ENCODE data around the gene TRIML2. TPM values are rescaled to one million over a fixed set of nuclear protein-coding genes. Genes with fewer than 3 reads are reported as not detected.

TRIML2 gene
- total RNA-seq, 6 experiments from 2014 or later: not detected

- DNase-seq (no peak), ATAC-seq (no peak)
- H3K36me3 ChIP-seq: no peaks in the 10 kb centered on the region
- intact Hi-C loops (cut with DNase I): no loop called here
- no peaks in the 10 kb centered on the region for H3K4me1 ChIP-seq
- H3K4me3 ChIP-seq: no peak overlapping the region
- H3K27ac ChIP-seq: no peak overlapping the region
- H3K27me3 ChIP-seq: no peaks in the 10 kb centered on the region
- WGBS (ENCODE audit: insufficient coverage, low coverage, low lambda C conversion rate, missing lambda C conversion rate): 74% methylated on average over 2 of the region's 6 CpGs
- TF ChIP-seq POLR2A (IDR thresholded peaks at IDR 0.05): no peak
- no peak for TF ChIP-seq CTCF (IDR thresholded peaks at IDR 0.05)
- H3K9me3 ChIP-seq: no peaks in the 10 kb centered on the region
These were observed 2.6 kb upstream of the TRIML2 start for GRCh38 chr4:188111955-188112354.

- TF ChIP-seq CTCF (IDR thresholded peaks at IDR 0.05) (no peak), POLR2A (IDR thresholded peaks at IDR 0.05) (no peak)
- WGBS (ENCODE audit: insufficient coverage, low coverage, low lambda C conversion rate, missing lambda C conversion rate): 45% methylated on average over 7 of the region's 7 CpGs
- Histone ChIP-seq H3K4me1 (no peaks in the 10 kb centered on the region), H3K27ac (no peak overlapping the region), H3K9me3 (no peaks in the 10 kb centered on the region), H3K27me3 (no peaks in the 10 kb centered on the region), H3K36me3 (no peaks in the 10 kb centered on the region), H3K4me3 (no peak overlapping the region)
- intact Hi-C loops (cut with DNase I): no loop called here
- DNase-seq (no peak), ATAC-seq (no peak)
These were observed 1.5 kb upstream of the TRIML2 start for GRCh38 chr4:188110741-188111471.

- Histone ChIP-seq H3K4me3 (no peak overlapping the region), H3K4me1 (no peaks in the 10 kb centered on the region), H3K36me3 (no peaks in the 10 kb centered on the region), H3K9me3 (no peaks in the 10 kb centered on the region), H3K27me3 (no peaks in the 10 kb centered on the region), H3K27ac (no peak overlapping the region)
- ATAC-seq (no peak), DNase-seq (no peak)
- 20% methylated on average over 3 of the region's 3 CpGs for WGBS (ENCODE audit: insufficient coverage, low coverage, low lambda C conversion rate, missing lambda C conversion rate)
- intact Hi-C loops (cut with DNase I): no loop called here
- TF ChIP-seq CTCF (IDR thresholded peaks at IDR 0.05) (no peak), POLR2A (IDR thresholded peaks at IDR 0.05) (no peak)
These were observed 633 bp upstream of the TRIML2 start for GRCh38 chr4:188110036-188110435.

GRCh38 chr4:188107931-188108843 lies 1.2 kb downstream of the TRIML2 start:
- no peak for DNase-seq
- no peak for TF ChIP-seq CTCF (IDR thresholded peaks at IDR 0.05)
- Histone ChIP-seq H3K4me1 (no peaks in the 10 kb centered on the region), H3K27me3 (no peaks in the 10 kb centered on the region), H3K9me3 (no peaks in the 10 kb centered on the region), H3K4me3 (no peak overlapping the region), H3K36me3 (no peaks in the 10 kb centered on the region), H3K27ac (no peak overlapping the region)
- intact Hi-C loops (cut with DNase I): no loop called here
- WGBS (ENCODE audit: insufficient coverage, low coverage, low lambda C conversion rate, missing lambda C conversion rate): 29% methylated on average over 10 of the region's 10 CpGs
- no peak for ATAC-seq

Measured in right lobe of liver (tissue), 6 donors.